G401.6 (cell line): ENCODE data around the gene DCDC2.
"Not testable (repeated sequence)": the region's sequence is repeated elsewhere in the genome, so short reads cannot be mapped to it uniquely, and the experiment has no call there.

Experiments used
- FAIRE-seq: peaks from 2 replicates; lab custom pipeline; 2012; peaks lifted over from hg19 to GRCh38; lab: Jason Lieb, UNC

DCDC2 gene

DNA sequence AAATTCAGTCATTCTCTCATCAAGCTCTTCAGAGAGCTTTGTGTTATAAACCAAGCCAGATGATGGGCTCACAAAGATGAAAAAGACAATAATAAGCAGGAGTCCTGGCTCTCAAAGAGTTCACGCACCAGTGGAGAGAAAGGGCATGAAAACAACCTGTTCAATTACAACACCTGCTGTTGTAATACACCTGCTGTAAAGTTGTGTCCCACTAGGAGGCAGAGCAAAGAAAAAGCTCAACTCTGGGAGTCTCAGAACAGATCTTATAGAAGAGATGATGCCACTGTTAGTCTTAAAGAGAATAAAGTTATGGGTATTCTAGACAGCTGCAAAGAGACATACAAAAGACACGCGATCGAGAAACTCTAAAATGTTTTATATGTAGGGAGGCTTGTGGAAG, 100.6 kb downstream of the DCDC2 start:
- FAIRE-seq: no peak

GRCh38 chr6:24255676-24256075, 102.2 kb downstream of the DCDC2 start:
- no peak for FAIRE-seq

DNA sequence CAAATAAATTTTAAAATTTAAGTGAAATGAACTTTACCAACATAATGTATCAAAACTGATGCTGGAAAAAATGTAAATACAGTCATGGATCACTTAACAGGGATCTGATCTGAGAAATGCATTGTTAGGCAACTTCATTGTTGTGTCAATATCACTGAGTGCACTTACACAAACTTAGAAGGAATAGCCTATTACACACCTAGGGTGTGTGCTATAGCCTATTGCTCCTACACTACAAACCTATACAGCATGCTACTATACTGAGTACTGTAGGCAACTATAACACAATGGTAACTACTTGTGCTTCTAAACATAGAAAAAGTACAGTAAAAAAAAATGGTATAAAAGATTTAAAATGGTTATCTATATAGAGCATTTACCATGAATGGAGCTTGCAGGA, 104.5 kb downstream of the DCDC2 start:
- no peak for FAIRE-seq

GRCh38 chr6:24252280-24252679, 105.6 kb downstream of the DCDC2 start:
- FAIRE-seq: no peak

GRCh38 chr6:24251339-24251738, 106.5 kb downstream of the DCDC2 start:
- FAIRE-seq: no peak

DNA sequence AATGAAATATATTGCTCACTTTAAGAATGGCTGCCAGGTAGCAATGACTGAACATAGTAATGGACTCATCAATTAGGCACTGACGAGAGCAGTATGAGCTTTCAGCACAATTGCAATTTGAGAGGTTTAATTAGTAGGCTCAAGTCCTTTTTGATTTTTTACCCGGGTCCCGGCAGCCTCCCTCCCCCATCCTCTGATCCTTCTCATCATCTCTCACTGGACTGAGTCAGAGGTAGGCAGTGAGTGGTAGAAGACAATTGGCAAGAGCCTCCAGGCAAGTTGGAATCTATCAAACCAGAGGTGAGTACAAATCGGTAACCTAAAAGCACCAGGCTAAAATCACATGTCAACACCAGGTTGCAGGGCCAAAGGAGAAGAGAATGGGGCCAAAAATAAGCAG, 107.9 kb downstream of the DCDC2 start:
- no peak for FAIRE-seq

GRCh38 chr6:24245275-24245674, 112.6 kb downstream of the DCDC2 start:
- no peak for FAIRE-seq

DNA sequence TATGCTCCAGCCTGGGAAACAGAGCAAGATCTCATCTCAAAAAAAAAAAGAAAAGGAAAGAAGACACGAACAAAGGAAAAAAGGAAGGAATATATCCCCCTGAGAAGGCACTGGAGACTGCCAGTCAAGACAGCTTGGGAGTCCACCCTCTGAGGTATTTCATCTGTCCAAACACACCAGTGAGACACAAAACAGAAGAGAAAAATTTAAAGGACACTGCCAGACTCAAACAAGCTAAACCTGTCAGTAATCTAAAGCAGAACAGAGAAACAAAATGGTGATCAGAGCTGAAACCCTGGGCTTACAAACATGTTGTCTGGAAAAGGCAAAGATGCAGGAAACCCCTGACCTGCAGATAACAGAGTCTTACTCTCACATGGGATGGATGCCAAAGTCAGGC, 114.9 kb downstream of the DCDC2 start:
- FAIRE-seq: no peak

DNA sequence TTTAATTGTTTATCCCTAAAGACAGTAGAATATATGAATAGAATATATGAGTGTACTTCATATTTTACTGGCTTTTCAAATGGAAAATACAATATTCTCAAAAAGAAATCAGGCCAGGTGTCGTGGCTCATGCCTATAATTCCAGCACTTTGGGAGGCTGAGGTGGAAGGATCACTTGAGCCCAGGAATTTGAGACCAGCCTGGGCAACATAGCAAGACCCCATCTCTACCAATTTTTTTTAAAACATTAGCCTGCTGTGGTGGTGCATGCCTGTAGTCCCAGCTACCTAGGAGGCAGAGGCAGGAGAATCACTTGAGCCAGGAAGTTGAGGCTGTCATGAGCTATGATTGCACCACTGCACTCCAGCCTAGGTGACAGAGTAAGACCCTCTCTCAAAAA, 116.1 kb downstream of the DCDC2 start:
- FAIRE-seq: not testable (repeated sequence)

DNA sequence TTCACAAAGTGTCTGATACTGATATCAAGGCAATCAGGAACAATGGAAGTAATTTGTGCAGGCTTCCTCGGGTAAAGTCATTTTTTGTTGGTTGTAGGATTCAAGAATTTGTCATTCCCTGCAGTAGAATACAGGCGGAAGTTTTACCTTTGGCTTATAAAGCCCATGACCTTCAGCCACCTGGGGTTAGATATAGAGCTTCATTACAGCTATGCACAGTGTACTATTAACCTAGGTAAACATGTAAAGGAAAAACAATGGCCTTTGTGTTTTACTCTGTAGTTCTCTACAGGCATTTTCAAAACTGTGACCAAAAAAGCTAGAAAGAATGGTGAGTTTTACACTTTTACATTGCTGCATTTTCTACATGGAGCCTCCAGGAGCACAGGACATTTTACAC, 116.9 kb downstream of the DCDC2 start:
- no peak for FAIRE-seq

- FAIRE-seq: no peak
Observed at GRCh38 chr6:24240380-24240928, 117.4 kb downstream of the DCDC2 start.

GRCh38 chr6:24238700-24239099, 119.2 kb downstream of the DCDC2 start:
- no peak for FAIRE-seq

- not testable (repeated sequence) for FAIRE-seq
Observed at GRCh38 chr6:24236779-24237178, 121.1 kb downstream of the DCDC2 start.

DNA sequence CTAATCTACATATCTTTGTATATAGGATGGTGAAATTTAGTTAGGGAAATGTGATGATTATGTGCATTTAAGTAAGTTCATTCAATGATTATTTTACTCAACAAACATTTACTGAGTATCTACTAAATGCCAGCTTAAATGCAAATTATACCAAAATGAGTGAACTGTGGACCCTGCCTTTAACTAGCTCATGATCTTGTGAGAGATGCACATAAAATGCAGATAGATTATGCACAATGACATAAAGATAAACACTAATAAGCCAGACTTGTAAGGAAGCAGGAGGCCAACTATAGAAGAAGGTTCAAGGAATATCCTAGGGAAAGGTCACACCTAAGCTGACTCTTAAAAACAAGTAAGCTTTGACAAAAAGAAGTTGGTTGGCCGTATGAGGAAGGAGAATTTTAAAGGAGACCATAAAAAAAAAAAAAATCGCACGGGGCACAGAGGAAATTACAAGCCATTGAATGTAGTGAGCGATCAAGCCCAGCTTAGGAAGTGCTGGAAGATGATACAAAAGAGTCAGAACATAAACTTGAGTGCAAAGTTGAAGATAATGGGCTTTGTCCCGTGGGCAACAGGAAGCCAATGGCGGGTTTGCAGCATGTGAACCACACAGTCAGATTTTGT, 123.9 kb downstream of the DCDC2 start:
- FAIRE-seq: no peak

- FAIRE-seq: no peak
Observed at GRCh38 chr6:24231438-24231977, 126.4 kb downstream of the DCDC2 start.

- no peak for FAIRE-seq
Observed at GRCh38 chr6:24229696-24230405, 128.0 kb downstream of the DCDC2 start.

DNA sequence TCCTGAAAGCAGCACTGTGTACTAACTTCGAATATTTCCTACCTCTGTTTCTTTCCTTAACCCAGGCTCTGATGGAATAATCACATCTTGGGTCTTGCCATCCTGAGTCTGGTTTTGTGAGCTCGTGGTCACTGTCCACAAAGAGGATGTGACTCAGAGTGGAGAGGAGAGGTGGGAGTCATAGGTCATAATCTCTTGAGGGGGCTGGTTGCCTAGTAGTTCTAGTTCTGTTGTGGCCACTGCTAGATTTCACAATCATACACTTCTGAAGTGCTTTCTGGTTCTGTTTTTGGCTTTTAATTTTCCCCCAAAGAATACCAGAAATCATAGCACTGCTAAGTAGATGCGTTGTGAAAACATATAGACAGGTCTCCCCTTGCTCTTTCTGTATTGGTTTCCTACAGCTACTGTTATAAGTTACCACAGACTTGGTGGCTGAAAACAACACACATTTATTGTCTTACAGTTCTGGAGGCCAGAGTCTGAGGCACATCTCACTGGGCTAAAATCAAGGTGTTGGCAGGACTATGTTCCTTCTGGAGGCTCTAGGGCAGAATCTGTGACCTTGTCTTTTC, 129.1 kb downstream of the DCDC2 start:
- no peak for FAIRE-seq

- no peak for FAIRE-seq
Observed at GRCh38 chr6:24228123-24228522, 129.7 kb downstream of the DCDC2 start.

DNA sequence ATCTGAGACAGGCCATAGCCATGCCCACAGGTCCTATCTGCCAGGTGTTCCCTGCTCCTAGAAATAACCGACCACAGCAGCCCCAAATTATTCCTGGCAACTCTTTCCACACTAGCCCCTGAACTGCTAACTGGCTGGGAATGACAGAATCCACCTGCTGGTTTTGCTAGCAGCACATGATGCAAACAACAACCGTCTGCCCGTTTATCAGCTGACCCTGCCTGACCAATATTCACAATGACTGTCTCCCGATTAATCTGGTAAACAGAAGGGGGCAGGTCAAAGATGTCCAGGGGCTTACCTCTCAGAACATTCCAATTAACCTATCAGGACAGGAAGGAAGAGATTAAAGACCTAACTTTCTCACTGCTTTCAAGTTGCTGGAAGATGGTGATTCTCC, 130.3 kb downstream of the DCDC2 start:
- no peak for FAIRE-seq

DNA sequence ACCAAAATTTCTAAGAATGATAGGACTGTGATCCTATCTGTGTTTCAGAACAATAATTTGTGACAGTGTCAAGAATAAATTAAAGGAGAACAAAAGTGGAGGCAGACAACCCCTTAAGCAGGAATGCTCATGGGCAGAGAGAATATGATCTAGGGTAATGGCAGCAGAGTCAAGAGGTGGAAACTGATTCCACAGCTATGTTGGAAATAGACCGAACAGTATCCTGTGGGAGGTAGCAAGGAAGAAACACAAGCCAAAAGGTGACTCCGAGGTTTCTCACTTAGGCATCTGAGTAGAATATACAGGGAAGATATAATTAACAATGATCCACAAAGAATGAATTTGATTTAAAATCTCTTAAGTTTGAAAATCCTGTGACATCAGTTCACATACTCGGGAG, 131.3 kb downstream of the DCDC2 start:
- no peak for FAIRE-seq

- no peak for FAIRE-seq
Observed at GRCh38 chr6:24225838-24226237, 132.0 kb downstream of the DCDC2 start.

GRCh38 chr6:24223115-24223919, 134.5 kb downstream of the DCDC2 start:
- FAIRE-seq: no peak
